GM19043 (cell line): ENCODE results near the gene RHOT2.

Experiments used
- ATAC-seq: cut with Tn5 transposase; IDR thresholded peaks from one replicate; pipeline ENCODE4 v1.9.1; 2021; ENCODE audit warnings: low read depth; ENCODE audit not compliant: unreplicated experiment

RHOT2 gene

DNA sequence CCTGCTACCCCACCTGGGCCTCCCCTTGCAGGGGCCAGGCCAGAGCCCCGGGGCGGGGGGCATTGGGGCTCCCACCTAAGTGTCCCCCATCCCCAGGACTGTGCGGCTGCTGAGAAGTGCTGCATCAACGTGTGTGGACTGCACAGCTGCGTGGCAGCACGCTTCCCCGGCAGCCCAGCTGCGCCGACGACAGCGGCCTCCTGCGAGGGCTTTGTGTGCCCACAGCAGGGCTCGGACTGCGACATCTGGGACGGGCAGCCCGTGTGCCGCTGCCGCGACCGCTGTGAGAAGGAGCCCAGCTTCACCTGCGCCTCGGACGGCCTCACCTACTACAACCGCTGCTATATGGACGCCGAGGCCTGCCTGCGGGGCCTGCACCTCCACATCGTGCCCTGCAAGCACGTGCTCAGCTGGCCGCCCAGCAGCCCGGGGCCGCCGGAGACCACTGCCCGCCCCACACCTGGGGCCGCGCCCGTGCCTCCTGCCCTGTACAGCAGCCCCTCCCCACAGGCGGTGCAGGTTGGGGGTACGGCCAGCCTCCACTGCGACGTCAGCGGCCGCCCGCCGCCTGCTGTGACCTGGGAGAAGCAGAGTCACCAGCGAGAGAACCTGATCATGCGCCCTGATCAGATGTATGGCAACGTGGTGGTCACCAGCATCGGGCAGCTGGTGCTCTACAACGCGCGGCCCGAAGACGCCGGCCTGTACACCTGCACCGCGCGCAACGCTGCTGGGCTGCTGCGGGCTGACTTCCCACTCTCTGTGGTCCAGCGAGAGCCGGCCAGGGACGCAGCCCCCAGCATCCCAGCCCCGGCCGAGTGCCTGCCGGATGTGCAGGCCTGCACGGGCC is 35.2 kb upstream of the RHOT2 start:
- ATAC-seq = no peak

DNA sequence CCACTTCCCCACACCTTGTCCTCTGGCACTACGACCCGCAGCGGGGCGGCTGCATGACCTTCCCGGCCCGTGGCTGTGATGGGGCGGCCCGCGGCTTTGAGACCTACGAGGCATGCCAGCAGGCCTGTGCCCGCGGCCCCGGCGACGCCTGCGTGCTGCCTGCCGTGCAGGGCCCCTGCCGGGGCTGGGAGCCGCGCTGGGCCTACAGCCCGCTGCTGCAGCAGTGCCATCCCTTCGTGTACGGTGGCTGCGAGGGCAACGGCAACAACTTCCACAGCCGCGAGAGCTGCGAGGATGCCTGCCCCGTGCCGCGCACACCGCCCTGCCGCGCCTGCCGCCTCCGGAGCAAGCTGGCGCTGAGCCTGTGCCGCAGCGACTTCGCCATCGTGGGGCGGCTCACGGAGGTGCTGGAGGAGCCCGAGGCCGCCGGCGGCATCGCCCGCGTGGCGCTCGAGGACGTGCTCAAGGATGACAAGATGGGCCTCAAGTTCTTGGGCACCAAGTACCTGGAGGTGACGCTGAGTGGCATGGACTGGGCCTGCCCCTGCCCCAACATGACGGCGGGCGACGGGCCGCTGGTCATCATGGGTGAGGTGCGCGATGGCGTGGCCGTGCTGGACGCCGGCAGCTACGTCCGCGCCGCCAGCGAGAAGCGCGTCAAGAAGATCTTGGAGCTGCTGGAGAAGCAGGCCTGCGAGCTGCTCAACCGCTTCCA is 34.4 kb upstream of the RHOT2 start:
- no peak for ATAC-seq

DNA sequence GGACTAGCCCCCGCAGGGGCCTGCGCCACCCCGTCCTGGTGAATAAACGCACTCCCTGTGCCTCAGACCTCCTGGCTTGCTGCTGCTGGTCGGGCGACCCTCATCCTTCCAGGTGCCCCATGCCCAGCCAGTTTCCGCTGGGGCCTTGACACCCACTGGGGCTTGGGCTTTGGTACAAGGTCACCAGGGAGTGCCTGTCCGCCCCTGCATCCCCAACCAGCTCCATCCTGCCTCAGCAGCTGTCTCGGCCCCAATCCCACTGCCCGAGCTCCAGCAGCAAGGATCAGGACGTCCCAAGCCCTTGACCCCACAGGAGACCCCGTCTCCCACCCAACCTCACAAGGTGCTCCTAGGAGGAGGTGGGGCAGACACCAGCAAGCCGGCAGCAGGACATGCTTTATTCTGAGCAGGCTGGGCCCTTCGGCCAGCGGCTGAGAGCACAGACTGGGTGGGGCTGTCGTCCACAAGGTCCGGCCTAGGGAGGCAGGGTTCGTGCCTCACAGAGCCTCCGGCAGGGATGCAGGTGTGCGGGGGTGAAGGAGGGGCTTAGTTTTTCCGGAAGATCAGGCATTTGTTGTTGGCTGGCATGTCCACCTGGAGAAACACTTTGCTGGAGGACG is 33.8 kb upstream of the RHOT2 start:
- ATAC-seq = no peak

DNA sequence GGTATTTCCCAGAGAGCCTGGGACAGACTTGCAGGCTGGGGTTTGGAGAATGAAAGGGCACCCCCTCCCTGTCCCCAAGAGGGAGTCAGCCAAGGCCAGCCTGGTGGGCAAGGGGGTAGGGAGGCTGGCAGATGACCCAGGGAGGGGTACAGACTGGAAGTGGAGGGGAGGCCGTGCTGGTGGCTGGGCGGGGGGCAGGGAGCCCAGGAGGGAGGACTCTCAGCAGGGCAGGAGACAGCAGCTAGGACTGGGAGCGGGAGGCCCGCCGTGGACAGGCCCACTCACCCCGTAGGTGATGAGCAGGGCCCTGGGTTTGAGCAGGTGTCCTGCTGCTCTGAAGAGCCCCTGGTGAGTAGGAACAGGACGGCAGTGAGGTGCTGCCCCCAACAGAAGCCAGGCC is 32.9 kb upstream of the RHOT2 start:
- no peak for ATAC-seq

DNA sequence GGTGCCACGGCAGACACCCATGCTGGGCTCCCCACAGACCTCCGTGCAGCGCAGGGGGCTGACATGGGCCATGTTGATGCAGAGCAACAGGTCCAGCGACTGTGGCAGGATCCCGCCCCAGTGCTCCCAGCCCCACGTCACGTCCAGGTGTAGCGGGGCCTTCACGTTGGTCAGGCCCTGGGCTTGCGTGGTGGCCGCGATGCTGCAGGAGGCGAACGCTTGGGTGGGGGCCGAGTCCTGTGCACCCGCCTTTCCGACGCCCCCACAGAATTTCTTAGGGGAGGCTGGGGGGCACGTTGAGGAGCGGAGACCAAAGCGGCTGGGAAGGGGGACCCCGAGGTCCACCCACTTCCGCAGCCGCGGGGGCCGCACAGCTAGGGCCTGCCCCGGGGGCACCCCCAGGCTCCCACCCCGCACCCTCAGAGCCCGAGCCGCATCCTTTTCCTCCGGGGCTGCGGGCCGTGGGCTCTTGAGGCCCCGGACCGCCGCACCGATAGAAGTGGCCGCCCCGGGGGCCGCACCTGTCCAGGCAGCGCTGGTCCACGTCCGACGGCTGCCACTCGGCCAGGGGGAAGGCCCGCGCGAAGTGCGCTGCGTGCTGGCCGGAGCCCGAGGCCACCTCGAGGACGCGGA is 32.2 kb upstream of the RHOT2 start:
- no peak for ATAC-seq

DNA sequence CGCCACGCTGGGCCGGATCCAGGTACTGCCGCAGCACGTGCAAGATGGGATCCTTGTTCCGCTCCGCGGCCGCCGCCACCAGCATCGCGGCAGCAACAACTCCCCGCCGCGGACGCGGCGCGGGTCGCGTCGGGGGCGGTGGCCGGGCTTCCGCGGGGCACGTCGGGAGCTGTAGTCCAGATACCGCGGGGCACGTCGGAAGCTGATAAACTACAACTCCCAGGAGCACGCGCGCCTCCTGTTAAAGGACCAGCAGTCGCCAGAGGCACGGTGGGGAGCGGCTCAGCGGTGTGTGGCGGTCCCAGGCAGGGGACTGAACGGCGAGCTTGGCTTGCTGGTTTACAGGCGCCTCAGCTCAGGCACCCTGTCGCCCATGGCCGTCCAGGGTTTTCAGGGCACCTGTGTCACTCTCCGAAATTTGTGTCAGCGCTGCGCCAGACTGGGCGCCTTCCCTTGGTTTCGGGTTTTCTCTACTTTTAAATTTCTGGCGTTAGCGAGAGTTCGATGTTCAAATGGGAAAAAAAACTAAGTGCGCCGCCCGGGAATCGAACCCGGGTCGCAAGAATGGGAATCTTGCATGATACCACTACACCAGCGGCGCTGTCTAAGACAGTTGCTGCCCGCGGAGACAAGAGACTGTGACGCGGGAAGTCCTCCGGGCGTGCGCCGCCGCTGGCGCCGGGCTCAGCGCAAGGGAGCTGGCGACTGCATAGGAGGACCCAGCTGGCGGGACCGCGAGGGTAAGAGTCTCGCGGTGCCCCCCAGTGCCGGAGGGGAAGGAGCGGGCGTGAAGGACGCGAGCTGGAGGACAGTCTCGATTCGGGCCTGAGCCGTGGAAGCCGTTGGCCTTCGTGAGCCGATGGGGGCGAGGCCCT is 31.5 kb upstream of the RHOT2 start, which contains the start of gene METTL26:
METTL26 (minus strand) TSS at position 100 of the 875 bp plus-strand sequence; CDS start at position 85, 15 bp downstream.
- ATAC-seq = peak; percentile 69

DNA sequence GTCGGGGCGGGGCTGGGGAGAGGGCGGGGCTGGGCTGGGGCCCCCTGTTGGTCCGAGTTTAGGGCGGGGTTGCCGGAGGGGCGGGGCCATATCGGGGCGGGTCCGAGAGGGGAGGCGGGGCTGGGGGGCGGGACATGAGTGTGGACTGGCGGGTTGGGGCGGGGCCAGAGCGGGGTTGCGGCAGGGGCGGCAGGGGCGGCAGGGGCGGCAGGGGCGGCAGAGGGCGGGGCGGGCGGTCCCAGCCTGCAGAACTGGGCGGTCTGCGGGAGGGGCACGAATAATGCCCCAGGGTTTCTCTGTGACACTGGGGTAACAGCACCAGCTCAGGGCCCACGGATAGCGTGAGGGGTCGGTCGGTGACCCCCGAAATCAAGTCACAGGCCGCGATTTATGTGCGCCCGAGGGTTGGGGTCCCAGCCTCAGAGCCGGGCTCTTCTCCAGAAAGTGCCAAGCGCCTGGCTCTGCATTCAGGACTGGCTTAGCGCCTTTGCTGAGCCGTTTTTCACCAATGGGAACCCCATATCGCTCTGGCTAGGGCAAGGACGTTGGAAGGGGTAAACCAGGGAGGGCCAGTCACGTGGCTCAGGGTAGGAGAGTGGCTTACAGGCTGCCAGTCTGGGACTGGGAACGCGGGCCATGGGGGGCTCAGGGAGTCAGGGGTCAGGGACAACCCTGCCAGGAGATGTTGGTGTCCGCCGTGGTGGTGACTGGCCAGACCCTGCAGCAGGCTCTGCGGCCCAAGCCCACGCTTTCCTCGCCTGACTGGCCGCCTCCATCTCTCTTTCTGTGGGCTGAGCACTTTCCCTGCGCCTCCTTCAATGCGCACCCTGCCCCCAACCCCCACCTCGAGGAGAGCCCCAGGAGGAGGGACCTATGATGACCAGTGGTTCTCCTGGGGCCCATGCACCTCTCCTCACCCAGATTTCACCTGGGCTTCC is 30.6 kb upstream of the RHOT2 start:
- ATAC-seq = no peak

DNA sequence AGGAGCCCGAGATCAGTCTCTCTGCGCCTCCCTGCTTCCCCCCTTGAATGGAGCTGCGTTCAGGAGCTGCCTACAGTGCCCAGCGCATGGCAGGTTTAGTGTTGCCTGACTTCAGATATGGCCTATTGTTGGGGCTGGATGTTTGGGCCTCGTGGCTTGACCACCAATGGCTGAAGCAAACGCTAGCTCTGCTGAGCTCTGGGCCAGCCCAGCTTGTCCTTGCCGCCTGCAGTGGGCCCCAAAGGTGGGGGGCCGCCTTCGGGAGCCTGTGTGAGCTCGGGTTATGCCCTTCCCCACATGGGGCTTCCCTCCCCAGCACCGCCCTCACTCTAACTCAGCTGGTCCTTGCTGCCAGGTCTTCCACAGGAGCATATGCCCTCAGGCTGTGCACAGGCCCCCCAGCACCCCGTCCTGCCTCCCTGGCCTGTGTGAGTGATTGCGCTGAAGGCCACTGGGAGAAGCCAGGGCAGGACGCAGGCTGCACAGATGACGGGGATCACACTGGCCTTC is 29.8 kb upstream of the RHOT2 start:
- ATAC-seq = no peak

DNA sequence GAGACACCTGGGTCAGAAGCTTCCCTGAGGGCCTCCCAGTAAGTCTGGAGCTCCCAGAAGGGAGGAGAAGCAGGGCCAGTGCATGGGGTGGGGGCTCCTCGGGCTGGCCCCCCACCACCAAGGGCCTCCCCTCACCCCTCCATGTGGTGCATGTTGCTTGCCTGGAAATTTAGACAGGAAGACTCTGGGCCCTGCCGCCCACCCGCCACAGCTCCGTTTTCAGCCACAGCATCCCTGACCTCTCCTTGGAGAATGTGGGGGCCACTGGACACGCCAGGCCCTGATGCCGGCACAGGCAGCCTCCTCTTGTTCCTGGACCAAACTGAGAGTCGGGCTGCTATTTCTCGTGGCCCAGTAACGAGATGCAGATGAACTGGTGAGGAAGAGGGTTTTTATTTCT is 29.1 kb upstream of the RHOT2 start:
- ATAC-seq = no peak

DNA sequence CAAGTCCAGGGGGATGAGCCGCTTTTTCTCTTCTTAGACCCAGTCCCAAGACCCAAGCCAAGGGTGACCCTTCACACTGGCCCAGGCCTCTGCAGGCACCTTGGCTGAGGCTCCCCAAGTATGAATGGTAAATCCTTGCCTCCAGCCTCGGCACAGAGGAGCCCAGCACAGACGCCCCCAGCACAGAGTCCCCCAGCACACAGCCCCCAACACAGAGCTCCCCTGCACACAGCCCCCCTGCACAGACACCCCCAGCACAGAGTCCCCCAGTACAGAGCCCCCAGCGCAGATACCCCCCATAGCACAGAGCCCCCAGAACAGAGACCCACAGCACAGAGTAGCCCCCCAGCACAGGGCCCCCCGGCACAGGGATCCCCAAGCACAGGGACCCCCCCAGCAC is 27.3 kb upstream of the RHOT2 start:
- ATAC-seq = no peak

DNA sequence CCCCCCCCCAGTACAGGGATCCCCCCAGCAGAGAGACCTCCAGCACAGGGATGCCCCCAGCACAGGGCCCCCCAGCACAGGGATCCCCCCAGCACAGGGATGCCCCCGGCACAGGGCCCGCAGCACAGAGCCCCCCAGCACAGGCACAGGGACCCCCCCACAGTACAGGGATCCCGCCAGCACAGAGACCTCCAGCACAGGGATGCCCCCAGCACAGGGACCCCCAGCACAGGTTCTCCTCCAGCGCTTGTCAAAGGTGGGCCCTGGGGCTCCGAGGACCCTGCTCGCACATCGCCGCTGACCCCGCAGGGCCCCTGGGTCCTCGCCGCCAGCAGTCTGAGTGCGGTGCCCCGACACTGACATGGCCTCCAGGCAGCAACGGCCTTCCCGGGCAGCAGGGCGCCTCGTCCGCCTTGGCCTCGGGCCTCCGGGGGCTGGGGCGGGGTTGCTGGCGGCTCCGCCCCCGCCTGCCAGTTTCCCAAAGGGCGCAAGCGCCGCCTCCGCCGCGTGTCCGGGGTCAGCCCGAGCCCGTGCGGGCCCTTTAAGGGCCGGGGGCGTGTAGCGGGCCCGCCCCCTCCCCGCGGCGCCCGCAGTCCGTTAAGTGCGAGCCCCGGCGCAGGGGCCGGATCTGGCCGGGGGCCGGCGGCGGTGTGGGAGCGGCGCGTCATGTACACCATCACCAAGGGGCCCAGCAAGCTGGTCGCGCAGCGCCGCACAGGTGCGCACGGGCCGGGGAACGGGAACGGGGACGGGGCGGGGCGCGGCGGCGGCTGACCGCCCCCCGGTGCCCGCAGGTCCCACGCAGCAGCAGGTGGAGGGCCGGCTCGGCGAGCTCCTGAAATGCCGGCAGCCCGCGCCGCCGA is 26.4 kb upstream of the RHOT2 start, which contains the start of gene MCRIP2:
MCRIP2 (plus strand) TSS at position 503 of the 863 bp plus-strand sequence; CDS start at position 667, 164 bp downstream.
- no peak for ATAC-seq

DNA sequence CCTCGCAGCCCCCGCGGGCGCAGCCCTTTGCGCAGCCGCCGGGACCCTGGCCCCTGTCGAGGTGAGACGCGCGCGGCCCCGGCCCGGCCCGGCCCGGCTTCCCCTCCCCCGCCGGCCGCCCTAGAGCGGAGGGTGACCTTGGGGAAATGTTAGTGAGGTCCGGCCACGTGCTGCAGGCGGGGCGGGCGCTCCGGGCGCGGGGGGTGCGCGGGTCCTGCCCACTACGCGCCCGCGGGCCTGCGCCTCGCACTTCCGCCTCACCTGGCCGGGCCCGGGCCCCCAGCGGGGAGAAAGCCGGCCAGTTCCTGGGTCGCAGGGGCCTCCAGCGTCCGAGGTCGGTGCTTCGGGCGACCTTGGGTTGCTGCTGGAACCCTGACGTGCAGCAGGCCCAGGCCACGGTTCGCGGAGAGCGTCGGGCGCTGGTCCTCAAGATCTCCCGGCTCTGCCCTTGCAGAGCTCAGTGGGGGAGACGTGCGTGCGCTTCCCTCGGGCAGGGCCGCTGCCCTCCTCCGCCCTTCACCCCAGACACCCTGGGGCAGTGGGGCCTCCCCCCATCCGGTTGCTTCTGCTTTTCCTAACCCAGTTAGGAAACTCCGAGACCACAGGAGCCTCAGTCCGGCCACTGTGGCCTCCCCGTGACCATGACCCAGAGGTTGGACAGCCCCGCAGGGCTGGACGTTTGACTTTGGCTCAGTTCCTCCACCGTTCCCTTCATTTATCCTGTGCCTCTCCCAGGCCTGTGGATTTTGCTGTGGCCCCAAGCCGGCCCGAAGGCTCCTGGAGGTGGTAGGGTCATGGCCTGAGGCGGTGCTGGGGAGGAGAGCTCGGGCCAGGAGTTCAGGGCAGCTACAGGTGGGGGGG is 25.5 kb upstream of the RHOT2 start:
- ATAC-seq = no peak

DNA sequence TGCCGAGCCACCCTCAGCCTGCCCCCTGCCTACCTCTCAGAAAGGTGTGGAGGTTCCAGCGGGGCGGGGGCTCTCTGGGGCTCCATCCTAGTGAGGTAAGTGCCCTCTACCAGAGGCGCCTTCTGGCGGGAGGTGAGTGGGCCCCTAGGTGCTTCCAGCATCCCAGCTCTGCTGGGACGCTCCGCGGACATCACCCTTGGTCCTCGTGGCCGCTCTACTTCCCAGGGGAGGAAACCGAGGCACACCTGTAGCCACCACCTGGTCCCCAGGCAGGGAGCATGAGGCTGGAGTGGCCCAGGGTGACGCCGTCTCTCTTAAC is 24.9 kb upstream of the RHOT2 start:
- no peak for ATAC-seq

DNA sequence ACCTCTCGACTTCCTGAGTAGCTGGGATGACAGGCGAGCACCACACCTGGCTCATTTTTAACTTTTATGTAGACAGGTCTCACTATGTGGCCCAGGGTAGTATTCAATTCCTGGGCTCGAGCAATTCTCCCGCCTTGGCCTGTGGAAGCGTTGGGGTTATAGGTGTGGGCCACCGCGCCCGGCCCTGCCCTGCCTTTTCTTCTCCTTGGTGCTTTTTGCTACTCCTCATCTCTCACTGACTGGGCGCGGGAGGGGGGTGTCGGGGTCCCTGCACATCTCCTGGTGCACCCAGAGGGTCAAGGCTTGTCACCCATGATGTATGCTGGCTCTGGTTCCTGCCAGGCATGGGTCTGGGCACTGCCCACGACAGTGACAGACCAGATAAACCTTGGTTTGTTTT is 23.4 kb upstream of the RHOT2 start:
- no peak for ATAC-seq

DNA sequence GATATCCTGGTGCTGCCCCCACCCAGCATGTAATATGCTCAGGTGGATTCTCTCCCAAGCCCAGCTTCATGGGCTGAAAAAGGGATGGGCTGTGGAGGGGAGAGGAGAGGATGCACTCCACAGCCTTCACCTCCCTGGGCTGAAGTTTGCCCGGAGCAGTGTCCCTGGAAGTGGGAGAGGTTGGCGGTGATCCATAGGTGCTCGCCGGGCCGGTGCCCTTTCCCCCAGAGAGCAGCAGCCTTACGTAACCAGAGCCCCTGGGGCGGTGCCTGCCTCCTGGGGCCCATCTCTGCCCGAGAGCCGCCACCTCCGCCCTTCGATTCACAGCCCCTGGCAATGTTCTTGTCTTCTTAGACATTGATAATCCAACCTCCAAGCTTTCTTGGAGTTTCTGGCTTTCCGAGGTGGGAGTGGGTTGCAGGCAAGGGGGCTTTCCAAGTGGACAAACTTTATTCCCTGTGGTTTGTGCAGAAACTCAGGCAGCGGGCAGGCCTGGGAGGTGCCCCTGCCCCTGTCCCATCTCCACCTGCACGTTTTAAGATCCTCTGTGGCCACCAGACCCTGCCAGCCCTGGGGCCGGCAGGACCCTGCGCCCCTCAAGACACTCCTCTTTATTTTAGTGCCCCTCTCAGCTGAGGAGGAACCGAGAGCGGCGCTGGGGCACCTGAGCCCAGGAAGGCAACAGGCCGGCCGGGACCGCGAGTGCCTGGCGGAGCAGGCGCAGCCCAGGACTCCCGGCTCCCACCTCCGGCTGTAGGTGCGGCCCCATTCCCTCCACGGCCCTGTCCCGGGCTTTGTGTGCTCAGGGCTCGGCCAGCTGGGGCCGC is 21.9 kb upstream of the RHOT2 start:
- ATAC-seq = no peak

DNA sequence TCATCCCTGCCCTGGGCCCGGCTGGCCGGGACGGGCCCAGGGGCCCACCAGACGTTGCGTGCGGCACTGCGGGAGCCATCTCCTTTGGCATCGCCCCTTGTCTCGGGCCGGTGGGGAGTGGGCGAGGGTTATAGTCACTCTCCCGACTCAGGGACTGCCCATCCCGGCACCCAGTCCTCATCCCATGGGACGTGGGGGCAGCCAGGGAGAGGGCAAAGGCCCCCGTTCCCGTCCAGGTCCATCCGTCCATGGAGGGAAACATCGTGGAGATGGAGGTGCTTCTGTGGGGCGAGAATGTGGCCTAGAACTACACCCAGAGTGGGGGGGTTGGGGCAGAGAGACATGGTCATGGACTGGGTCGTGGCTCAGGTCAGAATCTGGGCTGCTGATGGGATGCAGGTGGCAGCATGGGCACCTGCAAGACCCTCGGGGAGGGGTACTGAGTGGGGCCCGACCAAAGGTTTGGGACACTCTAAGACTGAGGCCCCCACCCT is 21.2 kb upstream of the RHOT2 start:
- no peak for ATAC-seq
